Stimulated activated CD8-positive, alpha-beta memory T cell treated with anti-CD3 and anti-CD28 coated beads, Interleukin-12 subunit alpha, Interleukin-12 subunit beta, amount 100 ng/mL, for 24 hours (primary cell): ENCODE data around the gene THAP8.
"Not testable (repeated sequence)": the region's sequence is repeated elsewhere in the genome, so short reads cannot be mapped to it uniquely, and the experiment has no call there.

Source experiments
- DNase-seq: peaks from one replicate; pipeline ENCODE4 v3.0.0-alpha.2; 2020; ENCODE audit errors: extremely low read depth

Gene THAP8

GRCh38 chr19:36068810-36069499 lies 14.9 kb upstream of the THAP8 start:
- DNase-seq = not testable (repeated sequence)

DNA sequence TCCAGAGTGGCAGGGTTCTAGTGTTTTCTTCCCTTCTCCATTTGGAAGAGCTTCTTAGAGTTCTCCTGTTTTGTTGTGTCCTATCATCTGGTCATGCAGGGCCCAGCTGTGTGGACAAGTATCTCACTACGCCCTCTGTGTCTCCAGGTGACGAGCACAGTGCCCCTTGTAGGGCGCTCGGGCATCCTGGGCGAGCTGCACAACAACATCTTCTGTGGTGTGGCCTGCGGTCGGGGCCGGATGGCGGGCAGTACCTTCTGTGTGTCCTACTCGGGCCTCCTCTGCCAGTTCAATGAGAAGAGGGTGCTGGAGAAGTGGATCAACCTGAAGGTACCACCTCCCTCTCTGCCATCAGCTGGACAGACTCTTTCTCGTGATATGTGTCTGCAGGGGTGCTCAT lies 13.6 kb upstream of the THAP8 start:
- no peak for DNase-seq

DNA sequence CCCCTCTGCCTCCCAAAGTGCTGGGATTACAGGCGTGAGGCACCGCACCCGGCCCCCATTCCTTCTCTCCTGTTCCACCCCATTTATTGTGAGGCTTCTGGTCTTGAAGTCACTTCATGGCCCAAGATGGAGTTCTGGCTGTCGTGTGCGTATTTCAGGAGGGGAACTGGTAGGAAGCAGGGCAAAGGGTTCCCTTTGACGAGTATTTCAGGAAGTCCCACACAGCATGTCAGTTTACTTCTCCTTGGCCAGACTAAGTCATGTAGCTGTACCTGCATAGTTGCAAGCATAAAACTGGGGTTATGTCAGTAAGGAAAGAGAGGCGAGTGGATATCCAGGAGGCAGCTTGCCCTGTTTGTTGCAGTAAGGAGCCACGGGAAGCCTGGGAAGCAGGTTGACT lies 10.7 kb upstream of the THAP8 start:
- DNase-seq = no peak

DNA sequence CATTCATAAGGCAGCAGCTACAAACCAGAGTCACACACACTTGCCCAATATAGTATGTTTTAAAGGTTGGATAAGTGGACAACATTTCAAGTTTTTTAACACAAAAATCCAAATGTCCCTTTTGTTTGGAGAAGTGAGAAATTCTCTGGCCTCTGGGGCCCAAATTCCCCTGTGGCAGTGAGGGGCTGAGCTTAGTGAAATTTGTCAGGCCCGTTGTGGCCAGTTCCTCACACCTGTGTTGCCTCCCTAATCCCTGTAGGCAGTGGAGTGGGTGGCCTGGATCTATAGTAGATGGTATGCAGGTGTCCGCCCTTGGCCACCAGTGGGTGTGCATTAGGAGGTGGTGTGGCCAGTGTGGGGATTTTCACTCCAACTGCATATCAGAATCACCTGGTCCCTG lies 7.3 kb upstream of the THAP8 start:
- no peak for DNase-seq

- DNase-seq = no peak
Measured at GRCh38 chr19:36060430-36060829, 6.3 kb upstream of the THAP8 start.

DNA sequence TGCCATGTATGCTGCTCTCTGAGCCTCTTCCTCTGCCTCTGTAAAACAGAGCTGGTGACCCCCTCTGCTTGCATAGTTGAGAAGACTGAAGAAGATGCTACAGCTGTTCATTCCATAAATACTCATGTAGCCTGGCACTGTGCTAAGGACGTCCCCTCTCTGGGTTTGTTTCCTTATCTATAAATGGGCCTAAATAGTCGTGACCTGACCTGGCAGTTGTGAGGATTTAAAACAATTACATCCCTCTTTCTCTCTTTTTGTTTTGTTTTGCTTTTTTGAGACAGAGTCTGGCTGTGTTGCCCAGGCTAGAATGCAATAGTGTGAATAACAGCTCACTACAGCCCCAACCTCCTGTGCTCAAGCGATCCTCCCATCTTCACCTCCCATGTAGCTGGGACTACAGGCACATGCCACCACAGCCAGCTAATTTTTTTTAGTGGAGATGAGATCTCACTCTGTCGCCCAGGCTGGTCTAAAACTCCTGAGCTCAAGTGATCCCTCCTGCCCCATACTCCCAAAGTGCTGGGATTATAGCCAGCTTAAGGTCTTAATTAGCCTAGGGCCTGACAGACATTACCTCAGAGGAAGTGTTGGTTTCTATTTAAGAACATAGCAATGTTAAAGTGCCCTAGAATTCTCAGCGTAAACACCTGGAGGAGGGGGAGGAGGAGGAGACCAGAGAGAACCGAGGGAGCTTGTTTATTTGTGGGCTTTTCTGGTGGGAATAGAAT lies 5.3 kb upstream of the THAP8 start:
- DNase-seq = no peak

DNA sequence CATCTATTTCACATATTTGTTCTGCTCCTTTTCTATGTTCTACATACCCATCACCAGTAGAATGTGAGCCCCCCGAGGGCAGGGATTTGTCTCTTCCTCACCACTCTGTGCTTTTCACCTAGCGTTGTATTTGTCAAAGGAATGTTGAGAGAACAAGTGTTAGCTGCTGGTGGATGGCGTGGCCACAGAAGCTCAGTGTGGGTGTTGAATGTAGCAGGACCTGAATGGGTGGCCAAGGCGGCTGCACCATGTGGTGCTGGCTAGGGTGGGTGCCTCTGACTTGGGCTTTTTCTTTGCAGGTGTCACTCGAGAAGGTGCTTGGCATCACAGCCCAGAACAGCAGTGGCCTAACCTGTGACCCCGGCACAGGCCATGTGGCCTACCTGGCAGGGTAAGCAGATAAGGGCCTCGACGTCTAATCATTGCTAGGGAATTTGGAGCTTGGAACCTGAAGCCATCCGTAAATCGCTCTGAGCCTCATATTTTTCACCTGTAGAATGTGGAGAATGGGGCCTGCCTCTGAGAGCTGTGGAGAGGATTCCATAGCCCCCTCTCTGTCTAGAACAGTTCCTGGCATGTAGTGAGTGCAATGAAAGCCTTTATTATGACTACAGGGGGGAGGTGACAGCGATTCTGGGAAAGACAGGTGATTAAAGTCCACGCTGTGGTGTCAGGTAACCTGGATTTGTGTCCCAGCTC lies 4.5 kb upstream of the THAP8 start:
- no peak for DNase-seq

DNA sequence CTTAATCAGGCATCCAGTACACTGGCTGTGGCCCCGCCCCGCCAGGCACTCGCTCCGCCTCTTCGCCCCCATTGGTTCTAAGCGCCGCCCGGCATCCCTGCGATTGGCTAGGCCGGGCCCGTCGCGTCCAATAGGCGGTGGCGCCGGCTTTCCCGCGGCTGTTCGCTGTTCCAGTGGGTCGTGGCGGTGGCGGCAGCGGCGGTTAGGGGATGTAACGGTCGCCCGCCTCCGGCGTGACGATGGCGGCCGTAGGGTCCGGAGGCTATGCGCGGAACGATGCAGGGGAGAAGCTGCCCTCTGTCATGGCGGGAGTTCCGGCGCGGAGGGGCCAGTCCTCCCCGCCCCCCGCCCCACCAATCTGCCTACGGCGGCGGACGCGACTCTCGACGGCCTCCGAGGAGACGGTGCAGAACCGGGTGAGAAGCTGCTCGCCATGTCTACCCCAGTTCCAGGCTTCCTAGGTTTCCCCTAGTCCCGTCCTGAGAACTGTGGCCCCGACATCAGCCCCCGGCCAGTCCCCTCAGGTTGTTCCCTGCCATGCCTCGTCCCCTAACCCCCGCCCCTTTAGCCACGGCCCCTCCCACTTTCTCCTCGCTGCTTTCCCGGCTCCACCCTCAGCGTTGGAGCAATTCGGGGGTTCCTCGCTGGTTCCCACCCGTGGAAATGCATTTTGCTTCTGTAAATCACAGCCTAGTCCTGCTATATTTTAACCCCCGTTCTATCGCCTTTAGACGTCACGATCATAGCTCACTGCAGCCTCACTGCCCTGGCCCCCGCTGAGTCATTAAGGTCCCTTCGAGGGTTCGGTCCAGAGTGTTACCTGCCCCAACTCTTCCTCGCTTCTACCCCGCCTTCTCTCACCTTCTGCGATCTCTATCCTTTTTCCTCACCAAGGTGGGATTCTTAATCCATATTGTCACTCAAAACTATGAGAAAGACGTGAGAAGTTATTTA lies 925 bp upstream of the THAP8 start, which contains the start of gene WDR62:
TSS of gene WDR62 (plus strand) at position 165 of the 954 bp plus-strand sequence. CDS start at position 240, 75 bp downstream.
- DNase-seq = peak; percentile 83

- no peak for DNase-seq
Measured at GRCh38 chr19:36051637-36052036, 2.4 kb downstream of the THAP8 start.

- DNase-seq = no peak
Measured at GRCh38 chr19:36051236-36051635, 2.8 kb downstream of the THAP8 start.

DNA sequence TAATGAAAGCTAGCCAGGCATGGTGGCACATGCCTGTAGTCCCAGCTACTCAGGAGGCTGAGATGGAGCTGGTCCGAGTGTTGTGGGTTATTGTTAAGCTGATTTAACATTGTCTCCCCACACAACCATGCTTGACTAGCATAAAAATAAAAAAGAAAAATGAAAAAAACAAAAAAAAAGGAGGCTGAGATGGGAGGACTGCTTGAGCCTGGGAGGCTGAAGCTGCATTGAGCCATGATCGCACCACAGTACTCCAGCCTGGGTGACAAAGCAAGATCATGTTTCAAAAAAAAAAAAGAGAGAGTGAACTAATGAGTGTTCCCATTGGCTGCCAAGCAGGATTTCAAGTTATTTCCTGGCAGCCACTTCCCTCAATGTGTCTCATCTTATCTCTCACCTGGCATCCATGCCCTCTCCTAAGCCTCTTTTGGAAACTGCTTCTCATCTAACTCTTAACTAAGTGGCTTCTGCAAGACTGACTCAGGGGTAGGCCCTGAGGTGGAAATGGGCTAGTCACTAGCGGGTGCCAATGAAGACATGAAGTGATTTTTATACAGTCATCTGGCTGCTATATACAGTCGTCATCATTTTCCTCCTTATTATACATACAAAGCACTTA lies 4.9 kb downstream of the THAP8 start:
- DNase-seq = no peak

DNA sequence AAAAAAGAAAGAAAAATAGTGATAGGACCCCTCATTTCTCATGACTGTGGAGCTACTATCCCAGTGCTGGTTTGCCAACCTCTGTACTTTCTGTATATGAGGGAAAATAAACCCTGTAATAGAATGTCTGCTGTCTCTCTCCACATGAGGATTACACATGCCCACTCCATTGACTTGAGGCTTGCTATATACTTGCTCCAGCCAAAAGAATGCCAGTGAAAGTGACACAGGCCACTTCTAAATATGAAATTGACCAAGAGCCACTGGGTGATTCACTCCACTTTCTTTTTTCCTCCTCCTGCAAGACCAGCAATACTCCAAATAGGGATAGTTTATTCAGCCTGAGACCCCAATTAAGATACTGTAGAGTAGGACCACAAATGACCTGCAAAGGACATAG lies 6.2 kb downstream of the THAP8 start:
- DNase-seq = no peak

DNA sequence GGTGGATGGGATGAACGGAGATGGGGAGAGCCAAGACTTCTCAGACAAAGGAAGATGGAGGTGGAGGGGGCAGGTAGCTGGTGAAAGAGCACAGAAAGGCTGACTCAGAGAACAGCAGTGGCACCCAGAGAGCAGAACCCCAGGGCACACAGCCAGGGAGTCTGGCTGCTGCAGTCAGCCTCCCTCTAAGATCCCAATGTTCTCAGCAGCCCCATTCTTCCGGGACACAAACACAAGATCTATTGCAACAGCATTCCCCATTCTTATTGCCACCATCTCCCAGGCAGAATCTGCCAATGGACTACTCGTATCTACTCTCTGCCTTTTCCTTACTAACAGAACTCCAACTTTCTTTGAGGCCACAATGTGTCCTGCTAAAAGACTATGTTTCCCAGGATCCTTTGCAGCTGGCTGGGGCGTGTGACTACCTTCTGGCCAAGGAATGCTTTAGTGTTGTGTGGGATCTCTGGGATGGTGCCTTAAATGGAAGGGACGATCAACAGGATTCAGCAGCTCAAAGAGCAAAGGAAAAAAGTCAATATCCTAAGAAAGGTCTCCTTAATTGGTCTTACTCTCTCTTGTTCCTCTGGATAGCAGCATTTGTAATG lies 7.5 kb downstream of the THAP8 start:
- DNase-seq = no peak

GRCh38 chr19:36043952-36044351 lies 10.1 kb downstream of the THAP8 start:
- DNase-seq = no peak

GRCh38 chr19:36041831-36042230 lies 12.3 kb downstream of the THAP8 start:
- no peak for DNase-seq

DNA sequence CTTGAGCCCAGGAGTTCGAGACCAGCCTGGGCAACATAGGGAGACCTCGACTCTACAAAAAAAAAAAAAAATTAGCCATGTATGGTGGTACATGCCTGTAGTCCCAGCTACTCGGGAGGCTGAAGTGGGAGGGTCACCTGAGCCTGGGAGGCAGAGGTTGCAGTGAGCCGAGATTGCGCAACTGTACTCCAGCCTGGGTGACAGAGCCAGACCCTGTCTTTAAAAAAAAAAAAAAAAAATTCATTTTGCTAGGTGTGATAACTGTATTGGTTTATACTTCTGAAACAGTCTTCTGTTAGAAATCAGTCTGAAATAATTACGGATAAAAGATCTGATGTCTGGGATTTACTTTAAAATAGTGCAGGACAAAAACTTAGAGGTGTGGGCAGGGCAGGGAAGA lies 13.0 kb downstream of the THAP8 start:
- not testable (repeated sequence) for DNase-seq

GRCh38 chr19:36040495-36040894 lies 13.6 kb downstream of the THAP8 start:
- no peak for DNase-seq

DNA sequence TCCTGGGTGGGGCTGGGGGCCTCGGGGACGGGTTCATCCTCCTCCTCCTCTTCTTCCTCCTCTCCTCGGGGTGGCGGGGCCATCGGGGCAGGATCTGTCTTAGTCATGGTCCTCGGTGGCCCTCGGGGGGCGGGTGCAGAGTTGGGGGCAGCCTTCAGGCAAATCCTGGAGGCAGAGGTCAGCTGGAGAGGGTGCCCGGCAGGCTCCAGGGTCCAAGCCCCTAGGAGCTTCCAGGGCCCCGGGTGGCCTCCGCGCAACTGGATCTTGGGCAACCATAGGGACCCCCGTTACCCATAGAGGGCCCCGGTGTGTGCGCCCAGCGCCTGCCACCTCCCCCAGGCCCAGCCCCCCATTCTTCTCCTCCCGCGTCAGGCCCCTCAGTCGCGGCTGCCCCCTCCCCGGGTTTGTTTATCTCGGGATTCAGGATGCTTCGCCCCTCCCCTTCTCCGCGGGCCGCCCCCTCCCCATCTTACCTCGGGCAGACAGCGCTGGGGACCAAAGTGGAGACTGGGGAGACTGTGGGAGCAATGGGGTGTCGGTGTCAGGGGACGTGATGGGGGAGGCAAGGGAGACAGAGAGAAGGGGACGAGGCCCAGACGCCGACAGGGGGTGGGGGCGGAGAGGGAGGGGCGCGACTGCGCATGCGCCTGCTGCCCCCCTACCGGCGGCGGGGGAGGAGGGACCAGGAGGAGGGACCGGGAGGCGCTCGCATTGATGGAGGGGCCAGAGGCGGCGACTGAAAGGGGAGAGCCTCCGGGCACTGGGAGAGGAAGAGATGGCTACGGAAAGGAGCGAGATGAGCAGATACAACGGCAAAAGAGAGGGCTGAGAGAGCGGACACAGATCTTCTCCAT lies 21.6 kb downstream of the THAP8 start, which contains the start of gene CLIP3:
TSS of gene CLIP3 (minus strand) at position 623 of the 854 bp plus-strand sequence. CDS start at position 107, 516 bp downstream.
- DNase-seq = no peak

GRCh38 chr19:36031308-36031707 lies 22.8 kb downstream of the THAP8 start:
- no peak for DNase-seq
